K562 (cell line): ENCODE results near the gene MUC3A. TPM values are rescaled to one million over a fixed set of nuclear protein-coding genes. Genes with fewer than 3 reads are reported as not detected.

Experiments
- ATAC-seq: fragments of 200-7000 bp; cut with Tn5 transposase; 3 replicates; pipeline ENCODE4 v1.9.1; 2020; ENCODE audit warnings: moderate library complexity
- BruUV-seq: library from RNA; stranded (reverse); fragments of 400-500 nt; replicated peaks from 2 replicates; lab custom pipeline; 2021; lab: Mats Ljungman, UMichigan
- CTCF ChIA-PET: fragments of 300-600 bp; formaldehyde crosslinking; extraction: SDS; loops from one replicate; lab custom pipeline; 2021; ENCODE audit warnings: low intra/inter-chr PET ratio; lab: Yijun Ruan, JAX
- POLR2A ChIA-PET: fragments of 300-600, 350-650 bp; sonication (Branson Sonifier 250); formaldehyde crosslinking; extraction: SDS; loops from one replicate; lab custom pipeline; 2021; ENCODE audit warnings: antibody characterized with exemption, inconsistent platforms; lab: Yijun Ruan, JAX
- DNase-seq, 4 experiments: peaks; one replicate each; pipeline versions ENCODE4 v3.0.0 to v3.0.0-alpha.2; 2011 to 2018; ENCODE audit warnings: low spot score in 3 of 4, mixed read lengths in 3 of 4; ENCODE audit errors: extremely low read depth in 1 of 4
- FAIRE-seq: peaks from 2 replicates; lab custom pipeline; 2011; peaks lifted over from hg19 to GRCh38; lab: Jason Lieb, UNC
- H2AFZ ChIP-seq: 2 replicates; pipeline ENCODE4 v1.6.0; 2011; ENCODE audit warnings: low read depth, low read length, control low read depth, inconsistent platforms
- H3K27ac ChIP-seq: fragments of 200-600 bp; 3 replicates; pipeline ENCODE4 v1.8.0; 2011; ENCODE audit warnings: low read depth, mild to moderate bottlenecking, control low read depth, inconsistent platforms, low read length, moderate library complexity, mixed read lengths; ENCODE audit errors: extremely low read depth
- H3K27me3 ChIP-seq, 2 experiments: fragments of 300-600 bp in 1 of 2; 2 replicates in 1 of 2; 3 replicates in 1 of 2; pipeline versions ENCODE4 v1.6.0 to v1.8.0; 2011; ENCODE audit warnings: inconsistent platforms in 2 of 2, low read length in 2 of 2, mild to moderate bottlenecking in 1 of 2, mixed read lengths in 1 of 2, moderate library complexity in 1 of 2; ENCODE audit not compliant: control insufficient read depth in 2 of 2, insufficient read depth in 2 of 2
- H3K36me3 ChIP-seq: fragments of 300-600 bp; 3 replicates; pipeline ENCODE4 v1.8.0; 2011; ENCODE audit warnings: mild to moderate bottlenecking, low read length, inconsistent platforms; ENCODE audit not compliant: control insufficient read depth, insufficient read depth
- H3K4me1 ChIP-seq, 2 experiments: fragments of 200-600 bp in 1 of 2; replicated peaks in 1 of 2; 2 replicates in 1 of 2; 3 replicates in 1 of 2; pipeline versions ENCODE4 v1.5.1 to v1.8.0; 2011; ENCODE audit warnings: inconsistent platforms in 2 of 2, low read length in 2 of 2, mild to moderate bottlenecking in 1 of 2, mixed read lengths in 1 of 2, moderate library complexity in 1 of 2; ENCODE audit not compliant: control insufficient read depth in 2 of 2, insufficient read depth in 2 of 2
- H3K4me2 ChIP-seq: 2 replicates; pipeline ENCODE4 v1.6.1; 2011; ENCODE audit warnings: low read length, control low read depth, inconsistent platforms, mixed read lengths; ENCODE audit not compliant: insufficient read depth
- H3K4me3 ChIP-seq: fragments of 200-600 bp; sonication (generic), shearing (Covaris generic); 2 replicates; pipeline ENCODE4 v1.5.1; 2016; ENCODE audit warnings: control low read depth, inconsistent platforms
- H3K79me2 ChIP-seq: fragments of 200-600 bp; 3 replicates; pipeline ENCODE4 v1.8.0; 2011; ENCODE audit warnings: low read length, inconsistent platforms; ENCODE audit not compliant: control insufficient read depth, insufficient read depth
- H3K9ac ChIP-seq, 2 experiments: 2 replicates each; pipeline versions ENCODE4 v1.6.0 to v1.6.1; 2011; ENCODE audit warnings: low read depth in 2 of 2, low read length in 2 of 2, control low read depth in 1 of 2, inconsistent platforms in 1 of 2, mild to moderate bottlenecking in 1 of 2, mixed read lengths in 1 of 2; ENCODE audit not compliant: insufficient read depth in 1 of 2
- H3K9me1 ChIP-seq: one replicate; pipeline ENCODE4 v1.6.0; 2011; ENCODE audit warnings: inconsistent platforms, mild to moderate bottlenecking, low read length, moderate library complexity; ENCODE audit not compliant: control insufficient read depth, insufficient read depth
- H3K9me3 ChIP-seq: replicated peaks from 2 replicates; pipeline ENCODE4 v1.5.1; 2011; ENCODE audit warnings: low read depth, low read length, inconsistent platforms; ENCODE audit not compliant: control insufficient read depth, insufficient read depth
- H4K20me1 ChIP-seq: replicated peaks from 2 replicates; pipeline ENCODE4 v1.6.1; 2011; ENCODE audit warnings: low read length, inconsistent platforms, mixed read lengths; ENCODE audit not compliant: control insufficient read depth, insufficient read depth
- BCOR ChIP-seq: fragments of 450-650 bp; IDR thresholded peaks from 2 replicates; pipeline ENCODE4 v1.6.1; 2016
- CBX3 ChIP-seq, 2 experiments: IDR thresholded peaks; 1 replicate in 1 of 2; 2 replicates in 1 of 2; pipeline ENCODE4 v1.6.1; 2012; ENCODE audit warnings: inconsistent platforms in 2 of 2, low read length in 2 of 2, borderline replicate concordance in 1 of 2, control low read depth in 1 of 2
- FOSL1 ChIP-seq: fragments of 200-800 bp; sonication (Bioruptor generic); conservative IDR thresholded peaks from 2 replicates; pipeline ENCODE4 v1.6.1; 2016; ENCODE audit warnings: missing genetic modification characterization, missing compliant biosample characterization
- KDM1A ChIP-seq, 2 experiments: fragments of 450-650 bp; IDR thresholded peaks; 2 replicates each; pipeline ENCODE4 v1.6.1; 2016; ENCODE audit warnings: mild to moderate bottlenecking in 2 of 2
- NR2F6 ChIP-seq: fragments of 450-650 bp; formaldehyde crosslinking; IDR thresholded peaks from 2 replicates; pipeline ENCODE4 v1.4.0; 2020; ENCODE audit warnings: mild to moderate bottlenecking
- TFAM ChIP-seq: fragments of 250-450 bp; sonication (Bioruptor Pico); conservative IDR thresholded peaks from 2 replicates; pipeline ENCODE4 v1.5.0; 2021; ENCODE audit warnings: mild to moderate bottlenecking, moderate library complexity
- TRIM24 ChIP-seq, 2 experiments: fragments of 450-650 bp; IDR thresholded peaks; 2 replicates each; pipeline ENCODE4 v1.6.1; 2016
- TRIM28 ChIP-seq: fragments of 450-650 bp; IDR thresholded peaks from 2 replicates; pipeline ENCODE4 v1.6.1; 2017
- ZNF12 ChIP-seq: sonication (generic); formaldehyde crosslinking; IDR thresholded peaks from 2 replicates; pipeline ENCODE4 v1.4.0; 2020; ENCODE audit warnings: mild to moderate bottlenecking, missing genetic modification reagents
- WGBS: fragments of 100-300 bp; shearing (Covaris generic); methylation state at CpG from one replicate; pipeline ENCODE4 v1.1.6; 2016; ENCODE audit warnings: low coverage, mixed read lengths; ENCODE audit not compliant: insufficient coverage; ENCODE audit errors: missing lambda C conversion rate; 5-methylcytosine and 5-hydroxymethylcytosine counted together
- in situ Hi-C: fragments of 300-500 bp; cut with MboI; formaldehyde crosslinking; loops from 4 replicates; pipeline ENCODE4 v1.15.0; 2018; ENCODE audit warnings: inconsistent platforms, mixed read lengths
- intact Hi-C: fragments of 100-400 bp; cut with micrococcal nuclease; formaldehyde crosslinking; loops from 2 replicates; pipeline ENCODE4 v1.14.2; 2022
- polyA plus RNA-seq, 8 experiments: library from polyadenylated mRNA; depleted of rRNA in 4 of 8; stranded (reverse) in 5 of 8; unstranded in 3 of 8; fragments of >200 nt; fragmentation: Nextera tagmentation in 2 of 8; fragmentation: Illumina TruSeq in 1 of 8; extraction: Ambion mirVana in 2 of 8; extraction: Trizol in 1 of 8; gene quantifications; 2 replicates each; pipeline versions ENCODE4 v1.2.1 to v1.2.3, GENCODE V29; 2011 to 2014; ENCODE audit warnings: inconsistent platforms in 1 of 8, missing spikeins in 1 of 8
- total RNA-seq, 7 experiments: library from RNA; depleted of rRNA in 6 of 7; stranded (reverse); fragments of >200 nt in 6 of 7; fragmentation: Illumina TruSeq in 2 of 7; extraction: Trizol in 2 of 7; gene quantifications; 2 replicates each; pipeline versions ENCODE4 v1.2.1 to v1.2.3, GENCODE V29; 2011 to 2021; ENCODE audit warnings: low replicate concordance in 1 of 7

The MUC3A gene
- total and polyA plus RNA-seq, 9 of the 15 experiments (the other 6 are each of a cell fraction or from before 2014, with no cell fraction given) = 0.06 to 2.2 (median 0.20) TPM; not detected in 1

DNA sequence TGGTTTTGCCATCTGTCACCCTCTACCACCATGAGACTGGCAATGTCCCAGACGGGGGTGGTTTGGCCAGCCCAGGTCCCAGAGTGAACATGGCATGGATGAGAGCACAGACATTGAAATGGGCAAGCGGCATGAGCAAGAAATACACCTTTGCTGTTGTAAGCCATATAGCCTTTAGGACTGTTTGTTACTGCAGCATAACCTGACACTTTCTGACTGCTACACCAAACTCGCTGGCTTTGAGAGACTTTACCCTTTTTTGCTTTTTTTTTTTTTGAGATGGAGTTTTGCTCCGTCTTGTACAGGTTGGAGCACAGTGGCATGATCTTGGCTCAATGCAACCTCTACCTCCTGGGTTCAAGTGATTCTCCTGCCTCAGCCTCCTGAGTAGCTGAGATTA, 5.2 kb upstream of the MUC3A start:
- peaks cover 2% of the 10 kb centered on the region; the same call in 1 of the 2 replicates for H3K9me3 ChIP-seq
- no peak for ATAC-seq
- ChIA-PET POLR2A (interaction anchor here (0.6 to 0.7 kb wide), 3 partner anchors 9 to 122 kb away, joined by 3 read pairs; no protein-coding TSS in a partner anchor), CTCF (no interaction called here)
- no peak overlapping the region for H3K27ac ChIP-seq
- no peaks in the 10 kb centered on the region for H3K36me3 ChIP-seq
- in situ Hi-C loops (no loop called here), intact Hi-C loops (no loop called here)
- no peaks in the 10 kb centered on the region for H3K9me1 ChIP-seq
- 0 out of 2 replicates have a peak, but pooled peaks cover 2% of the 10 kb centered on the region for H4K20me1 ChIP-seq
- no peak for FAIRE-seq
- no peak overlapping the region for H3K4me3 ChIP-seq
- no peak overlapping the region for H3K4me2 ChIP-seq
- DNase-seq = no peak
- H3K79me2 ChIP-seq = no peaks in the 10 kb centered on the region
- peaks cover 0 to 6% of the 10 kb centered on the region in 2 experiments; a peak in 2 of 5 replicates for H3K4me1 ChIP-seq
- 8% methylated on average over 4 of the region's 4 CpGs for WGBS
- H3K27me3 ChIP-seq = peaks cover 8 to 19% of the 10 kb centered on the region in 2 experiments; a peak in 4 of 5 replicates
- BruUV-seq = no TSS peak
- TF ChIP-seq TRIM24 (IDR thresholded peaks at IDR 0.05) (peak in 1 of 2 experiments; percentile 27; a peak in 1 of 4 replicates), TFAM (no peak), BCOR (peak; percentile 81), NR2F6 (no peak), TRIM28 (peak; percentile 44; the same call in 1 of the 2 replicates), CBX3 (IDR thresholded peaks at IDR 0.05; ENCODE audit: borderline replicate concordance in 1 of 2, low read length in 2 of 2) (peak in 1 of 2 experiments; percentile 41; a peak in 1 of 3 replicates), FOSL1 (tag) (no peak), ZNF12 (CRISPR knock-in tag) (peak; percentile 97), KDM1A (IDR thresholded peaks at IDR 0.05) (0 out of 4 replicates have a peak, but pooled peaks of 1 of the 2 experiments have one; percentile 18)
- H3K9ac ChIP-seq = no peak overlapping the region
- no peak overlapping the region for H2AFZ ChIP-seq
